ENCODE results near the gene ZFHX3.

ZFHX3 gene

DNA sequence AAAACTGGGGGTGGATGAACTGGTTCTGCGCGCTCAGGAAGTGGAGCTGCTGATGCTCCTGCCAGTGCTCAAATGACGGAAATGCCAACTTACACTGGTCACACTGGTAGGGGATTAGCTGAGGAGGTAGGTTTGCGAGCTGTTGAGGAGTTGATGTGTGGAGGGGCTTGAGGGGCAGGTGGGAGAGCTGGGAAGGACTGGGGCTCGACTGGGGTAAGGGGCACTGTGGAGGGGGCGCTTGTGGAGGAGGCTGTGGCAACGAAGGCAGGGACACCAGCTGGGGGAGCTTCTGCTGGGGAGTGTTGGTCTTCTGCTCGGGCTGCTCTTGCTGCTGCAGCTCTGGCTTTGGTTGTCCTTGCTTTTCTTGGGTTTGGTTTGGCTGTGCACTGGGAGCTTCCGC lies 252.9 kb downstream of the ZFHX3 start:
- Histone ChIP-seq H3K27ac (ENCODE audit: low read length) (no peak overlapping the region), H3K4me3 (ENCODE audit: low read length) (no peak overlapping the region), H3K9me3 (ENCODE audit: insufficient read depth, low read length) (no peaks in the 10 kb centered on the region), H4K20me1 (ENCODE audit: insufficient read depth, low read length) (no peaks in the 10 kb centered on the region; the same call in 1 of the 2 replicates), H3K27me3 (ENCODE audit: low read depth, low read length) (no peaks in the 10 kb centered on the region), H2AFZ (ENCODE audit: low read depth, low read length) (no peak overlapping the region), H3K4me2 (ENCODE audit: low read length) (no peak overlapping the region), H3K9ac (ENCODE audit: low read length) (no peak overlapping the region), H3K36me3 (replicated peaks; ENCODE audit: low read depth, low read length) (peaks cover 10% of the 10 kb centered on the region), H3K4me1 (ENCODE audit: low read length) (no peaks in the 10 kb centered on the region), H3K79me2 (ENCODE audit: low read length) (no peaks in the 10 kb centered on the region)
- TF ChIP-seq, protein P1, sequence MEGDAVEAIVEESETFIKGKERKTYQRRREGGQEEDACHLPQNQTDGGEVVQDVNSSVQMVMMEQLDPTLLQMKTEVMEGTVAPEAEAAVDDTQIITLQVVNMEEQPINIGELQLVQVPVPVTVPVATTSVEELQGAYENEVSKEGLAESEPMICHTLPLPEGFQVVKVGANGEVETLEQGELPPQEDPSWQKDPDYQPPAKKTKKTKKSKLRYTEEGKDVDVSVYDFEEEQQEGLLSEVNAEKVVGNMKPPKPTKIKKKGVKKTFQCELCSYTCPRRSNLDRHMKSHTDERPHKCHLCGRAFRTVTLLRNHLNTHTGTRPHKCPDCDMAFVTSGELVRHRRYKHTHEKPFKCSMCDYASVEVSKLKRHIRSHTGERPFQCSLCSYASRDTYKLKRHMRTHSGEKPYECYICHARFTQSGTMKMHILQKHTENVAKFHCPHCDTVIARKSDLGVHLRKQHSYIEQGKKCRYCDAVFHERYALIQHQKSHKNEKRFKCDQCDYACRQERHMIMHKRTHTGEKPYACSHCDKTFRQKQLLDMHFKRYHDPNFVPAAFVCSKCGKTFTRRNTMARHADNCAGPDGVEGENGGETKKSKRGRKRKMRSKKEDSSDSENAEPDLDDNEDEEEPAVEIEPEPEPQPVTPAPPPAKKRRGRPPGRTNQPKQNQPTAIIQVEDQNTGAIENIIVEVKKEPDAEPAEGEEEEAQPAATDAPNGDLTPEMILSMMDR (IDR thresholded peaks at IDR 0.05; ENCODE audit: low read depth, low read length): no peak
- TF ChIP-seq EZH2phosphoT487 (IDR thresholded peaks at IDR 0.05; ENCODE audit: low read depth): no peak

DNA sequence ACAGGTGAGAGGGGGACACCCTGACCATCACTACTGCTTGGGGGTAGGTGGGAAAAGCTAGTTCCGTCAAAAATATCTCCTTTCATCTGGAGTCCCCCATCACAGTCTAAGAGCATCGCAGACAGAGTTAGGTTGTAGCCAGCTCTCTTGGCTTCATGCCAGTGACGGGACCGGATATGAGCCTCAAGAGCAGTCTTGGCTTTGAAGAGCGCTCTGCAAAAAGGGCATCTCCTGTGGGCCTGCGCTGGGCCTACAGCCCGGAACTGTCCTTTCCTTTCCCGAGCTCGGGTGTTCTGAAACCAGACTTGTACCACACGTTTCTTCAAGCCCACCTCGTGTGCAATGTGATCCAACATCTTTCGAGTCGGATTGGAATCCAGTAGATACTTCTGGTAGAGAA lies 253.6 kb downstream of the ZFHX3 start:
- peaks cover 10% of the 10 kb centered on the region for H3K36me3 ChIP-seq (replicated peaks; ENCODE audit: low read depth, low read length)

DNA sequence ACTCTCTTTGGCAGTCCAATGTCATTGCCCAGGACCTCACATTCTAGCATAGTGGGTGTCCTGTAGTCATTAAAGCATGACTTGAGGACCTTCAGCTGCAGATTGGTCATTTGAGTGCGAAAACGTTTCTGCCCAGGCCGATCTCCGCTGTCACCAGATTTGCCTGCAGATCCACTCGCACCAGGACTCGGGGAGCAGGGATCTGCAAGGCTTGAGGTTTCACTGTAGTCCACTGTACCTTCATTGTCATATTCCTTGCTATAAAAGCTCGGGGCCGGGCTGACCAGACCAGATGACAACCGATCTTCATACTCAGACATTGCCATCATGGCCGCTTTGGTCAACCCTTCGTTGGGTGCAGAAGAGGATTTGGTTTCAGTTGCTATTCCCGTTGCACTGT lies 254.2 kb downstream of the ZFHX3 start:
- H3K4me3 ChIP-seq (ENCODE audit: low read length): no peak overlapping the region
- no peak overlapping the region for H2AFZ ChIP-seq (ENCODE audit: low read depth, low read length)
- no peaks in the 10 kb centered on the region; the same call in 1 of the 2 replicates for H4K20me1 ChIP-seq (ENCODE audit: insufficient read depth, low read length)
- H3K9me3 ChIP-seq (ENCODE audit: insufficient read depth, low read length): no peaks in the 10 kb centered on the region
- H3K4me1 ChIP-seq (ENCODE audit: low read length): no peaks in the 10 kb centered on the region
- H3K36me3 ChIP-seq (replicated peaks; ENCODE audit: low read depth, low read length): peaks cover 10% of the 10 kb centered on the region
- H3K79me2 ChIP-seq (ENCODE audit: low read length): no peaks in the 10 kb centered on the region
- H3K27ac ChIP-seq (ENCODE audit: low read length): no peak overlapping the region
- H3K4me2 ChIP-seq (ENCODE audit: low read length): no peak overlapping the region
- no peak for TF ChIP-seq EZH2phosphoT487 (IDR thresholded peaks at IDR 0.05; ENCODE audit: low read depth)
- TF ChIP-seq, protein P1 (IDR thresholded peaks at IDR 0.05; ENCODE audit: low read depth, low read length): no peak
- H3K27me3 ChIP-seq (ENCODE audit: low read depth, low read length): no peaks in the 10 kb centered on the region
- no peak overlapping the region for H3K9ac ChIP-seq (ENCODE audit: low read length)

More for the DNA sequence above, 253.6 kb downstream of the ZFHX3 start:
- Histone ChIP-seq H3K27me3 (ENCODE audit: low read depth, low read length) (no peaks in the 10 kb centered on the region), H3K4me2 (ENCODE audit: low read length) (no peak overlapping the region), H4K20me1 (ENCODE audit: insufficient read depth, low read length) (no peaks in the 10 kb centered on the region; the same call in 1 of the 2 replicates), H3K9me3 (ENCODE audit: insufficient read depth, low read length) (no peaks in the 10 kb centered on the region), H3K4me1 (ENCODE audit: low read length) (no peaks in the 10 kb centered on the region), H3K79me2 (ENCODE audit: low read length) (no peaks in the 10 kb centered on the region), H3K27ac (ENCODE audit: low read length) (no peak overlapping the region), H3K4me3 (ENCODE audit: low read length) (no peak overlapping the region), H2AFZ (ENCODE audit: low read depth, low read length) (no peak overlapping the region), H3K9ac (ENCODE audit: low read length) (no peak overlapping the region)
- TF ChIP-seq EZH2phosphoT487 (IDR thresholded peaks at IDR 0.05; ENCODE audit: low read depth): no peak
- TF ChIP-seq, protein P1 (IDR thresholded peaks at IDR 0.05; ENCODE audit: low read depth, low read length): no peak

DNA sequence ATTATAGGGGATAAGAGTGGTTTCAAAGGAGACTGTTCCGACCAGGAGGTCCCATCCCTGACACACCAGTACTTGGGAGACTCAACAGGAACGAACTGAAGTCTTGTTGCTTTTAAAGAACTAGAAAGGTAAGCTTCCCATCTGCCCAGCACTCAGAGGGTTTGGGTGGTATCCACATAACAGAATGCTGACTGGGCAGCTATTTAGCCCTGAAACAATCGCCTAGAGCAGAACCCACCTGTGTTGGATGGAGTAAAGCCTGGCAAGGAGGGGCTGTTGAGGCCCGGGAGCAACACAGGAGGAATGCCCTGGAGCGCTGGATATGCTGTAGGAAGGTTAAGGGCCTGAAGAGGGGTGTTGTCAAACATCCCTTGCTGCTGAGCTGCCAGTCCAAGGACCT lies 254.9 kb downstream of the ZFHX3 start:
- Histone ChIP-seq H3K36me3 (replicated peaks; ENCODE audit: low read depth, low read length) (peaks cover 10% of the 10 kb centered on the region), H3K27me3 (ENCODE audit: low read depth, low read length) (no peaks in the 10 kb centered on the region), H3K4me3 (ENCODE audit: low read length) (no peak overlapping the region), H3K9ac (ENCODE audit: low read length) (no peak overlapping the region), H3K9me3 (ENCODE audit: insufficient read depth, low read length) (no peaks in the 10 kb centered on the region), H4K20me1 (ENCODE audit: insufficient read depth, low read length) (no peaks in the 10 kb centered on the region; the same call in 1 of the 2 replicates), H3K4me2 (ENCODE audit: low read length) (no peak overlapping the region), H2AFZ (ENCODE audit: low read depth, low read length) (no peak overlapping the region), H3K4me1 (ENCODE audit: low read length) (no peaks in the 10 kb centered on the region), H3K79me2 (ENCODE audit: low read length) (no peaks in the 10 kb centered on the region), H3K27ac (ENCODE audit: low read length) (no peak overlapping the region)
- no peak for TF ChIP-seq EZH2phosphoT487 (IDR thresholded peaks at IDR 0.05; ENCODE audit: low read depth)
- TF ChIP-seq, protein P1 (IDR thresholded peaks at IDR 0.05; ENCODE audit: low read depth, low read length): no peak
